Measurements from ENCODE around the gene PSMB1. TPM values are rescaled to one million over a fixed set of nuclear protein-coding genes. Genes with fewer than 3 reads are reported as not detected.

The PSMB1 gene
- total RNA-seq, 4 donors from 2014 or later: 187 to 269 (median 218) TPM

GRCh38 chr6:170524172-170524502 lies 29.0 kb downstream of the PSMB1 start:
- DNase-seq (ENCODE audit: low spot score) (no peak), ATAC-seq (ENCODE audit: low FRiP score) (no peak)
- no peak for TF ChIP-seq CTCF (IDR thresholded peaks at IDR 0.05)

GRCh38 chr6:170523256-170524171 lies 29.6 kb downstream of the PSMB1 start:
- DNase-seq (ENCODE audit: low spot score): no peak
- no peak for ATAC-seq (ENCODE audit: low FRiP score)
- TF ChIP-seq CTCF (IDR thresholded peaks at IDR 0.05): no peak

GRCh38 chr6:170522565-170523183 lies 30.4 kb downstream of the PSMB1 start:
- no peak for TF ChIP-seq CTCF (IDR thresholded peaks at IDR 0.05)
- ATAC-seq (ENCODE audit: low FRiP score): no peak
- no peak for DNase-seq (ENCODE audit: low spot score)

- no peak for DNase-seq (ENCODE audit: low spot score)
- peak in 1 of 3 donors; percentile 11 for TF ChIP-seq CTCF (IDR thresholded peaks at IDR 0.05)
- peak; percentile 83 for ATAC-seq (ENCODE audit: low FRiP score)
Measured at GRCh38 chr6:170516783-170517616, 36.1 kb downstream of the PSMB1 start.

- DNase-seq (ENCODE audit: low spot score): no peak
Measured at GRCh38 chr6:170514908-170515307, 38.2 kb downstream of the PSMB1 start.

GRCh38 chr6:170512249-170512648 lies 40.9 kb downstream of the PSMB1 start:
- TF ChIP-seq CTCF (IDR thresholded peaks at IDR 0.05): no peak
- ATAC-seq (ENCODE audit: low FRiP score) (no peak), DNase-seq (ENCODE audit: low spot score) (no peak)

More at GRCh38 chr6:170514908-170515307, 38.2 kb downstream of the PSMB1 start:
- no peak for TF ChIP-seq CTCF (IDR thresholded peaks at IDR 0.05)
- ATAC-seq (ENCODE audit: low FRiP score): no peak

Measured in omental fat pad (tissue), 4 donors.